HepG2 (cell line): ENCODE data around the gene CD200. TPM values are rescaled to one million over a fixed set of nuclear protein-coding genes. Genes with fewer than 3 reads are reported as not detected.

Source experiments
- ATAC-seq: fragments of 200-7000 bp; cut with Tn5 transposase; 3 replicates; pipeline ENCODE4 v1.9.1; 2020; ENCODE audit warnings: mild to moderate bottlenecking, moderate library complexity
- BruUV-seq: library from RNA; stranded (reverse); fragments of 400-500 nt; replicated peaks from 2 replicates; lab custom pipeline; 2021; lab: Mats Ljungman, UMichigan
- CTCF ChIA-PET: fragments of 300-600 bp; formaldehyde crosslinking; extraction: SDS; loops from one replicate; lab custom pipeline; 2021; ENCODE audit warnings: low total read pairs, inconsistent platforms, low intra/inter-chr PET ratio; lab: Yijun Ruan, JAX
- POLR2A ChIA-PET: fragments of 350-600 bp; sonication (Branson Sonifier 250); formaldehyde crosslinking; loops from one replicate; lab custom pipeline; 2020; ENCODE audit warnings: antibody characterized with exemption, inconsistent platforms; lab: Yijun Ruan, JAX
- DNase-seq: peaks from one replicate; pipeline ENCODE4 v3.0.0-alpha.2; 2015; ENCODE audit warnings: low spot score
- FAIRE-seq: peaks from 3 replicates; lab custom pipeline; 2011; peaks lifted over from hg19 to GRCh38; lab: Jason Lieb, UNC
- H2AFZ ChIP-seq: one replicate; pipeline ENCODE4 v1.6.1; 2011; ENCODE audit warnings: low read length, inconsistent platforms
- H3K27ac ChIP-seq: fragments of 300-600 bp; 3 replicates; pipeline ENCODE4 v1.8.0; 2011; ENCODE audit warnings: mixed run types, mild to moderate bottlenecking, mixed read lengths, low read length, inconsistent platforms; ENCODE audit not compliant: insufficient read depth; ENCODE audit errors: extremely low read length
- H3K27me3 ChIP-seq, 2 experiments: fragments of 200-600 bp in 1 of 2; 2 replicates in 1 of 2; 3 replicates in 1 of 2; pipeline versions ENCODE4 v1.6.0 to v1.8.0; 2011; ENCODE audit warnings: low read length in 2 of 2, mild to moderate bottlenecking in 2 of 2, moderate library complexity in 2 of 2, inconsistent platforms in 1 of 2; ENCODE audit not compliant: insufficient read depth in 2 of 2, control insufficient read depth in 1 of 2
- H3K36me3 ChIP-seq, 2 experiments: fragments of 200-600 bp in 1 of 2; replicated peaks in 1 of 2; 2 replicates in 1 of 2; 3 replicates in 1 of 2; pipeline versions ENCODE4 v1.5.1 to v1.8.0; 2011; ENCODE audit warnings: low read length in 2 of 2, inconsistent platforms in 1 of 2; ENCODE audit not compliant: insufficient read depth in 2 of 2, control insufficient read depth in 1 of 2
- H3K4me1 ChIP-seq: 2 replicates; pipeline ENCODE4 v1.5.1; 2012; ENCODE audit warnings: low read length, inconsistent platforms; ENCODE audit not compliant: insufficient read depth
- H3K4me2 ChIP-seq: 2 replicates; pipeline ENCODE4 v1.6.0; 2011; ENCODE audit warnings: low read depth, low read length, inconsistent platforms
- H3K4me3 ChIP-seq, 3 experiments: fragments of 200-600 bp in 1 of 3; sonication (generic), shearing (Covaris generic) in 1 of 3; replicated peaks in 1 of 3; 2 replicates each; pipeline ENCODE4 v1.5.1; 2011 to 2016; ENCODE audit warnings: low read length in 3 of 3, inconsistent platforms in 2 of 3, low read depth in 2 of 3, mild to moderate bottlenecking in 2 of 3, control low read depth in 1 of 3, mixed read lengths in 1 of 3; ENCODE audit not compliant: insufficient read depth in 1 of 3
- H3K79me2 ChIP-seq: one replicate; pipeline ENCODE4 v1.6.1; 2011; ENCODE audit warnings: low read length, inconsistent platforms; ENCODE audit not compliant: insufficient read depth
- H3K9ac ChIP-seq: 2 replicates; pipeline ENCODE4 v1.6.0; 2011; ENCODE audit warnings: mild to moderate bottlenecking, low read depth, low read length, inconsistent platforms; ENCODE audit not compliant: insufficient read depth
- H3K9me3 ChIP-seq: 2 replicates; pipeline ENCODE4 v1.5.1; 2012; ENCODE audit warnings: mild to moderate bottlenecking, low read length
- H4K20me1 ChIP-seq: 2 replicates; pipeline ENCODE4 v1.6.0; 2011; ENCODE audit warnings: inconsistent platforms, mild to moderate bottlenecking, low read length, moderate library complexity; ENCODE audit not compliant: insufficient read depth
- FOXK2 ChIP-seq: fragments of 450-650 bp; IDR thresholded peaks from 2 replicates; pipeline ENCODE4 v1.6.1; 2016
- HNRNPLL ChIP-seq: fragments of 200-400 bp; formaldehyde crosslinking; IDR thresholded peaks from 2 replicates; pipeline ENCODE4 v1.6.1; 2017; ENCODE audit warnings: mild to moderate bottlenecking, low read depth, low read length; ENCODE audit not compliant: poor library complexity, severe bottlenecking
- RARA ChIP-seq: IDR thresholded peaks from 2 replicates; pipeline ENCODE4 v1.6.1; 2016; ENCODE audit warnings: missing genetic modification reagents, missing compliant biosample characterization
- TRIM24 ChIP-seq: sonication (generic); formaldehyde crosslinking; IDR thresholded peaks from 2 replicates; pipeline ENCODE4 v1.8.0; 2022; ENCODE audit warnings: mild to moderate bottlenecking, missing genetic modification reagents
- ZNF883 ChIP-seq: sonication (generic); formaldehyde crosslinking; IDR thresholded peaks from 2 replicates; pipeline ENCODE4 v1.5.1; 2020; ENCODE audit warnings: mild to moderate bottlenecking, missing genetic modification reagents; ENCODE audit errors: not compliant biosample characterization
- WGBS: methylation state at CpG from one replicate; pipeline ENCODE4 v1.1.6; 2017; ENCODE audit warnings: low lambda C conversion rate; 5-methylcytosine and 5-hydroxymethylcytosine counted together
- in situ Hi-C: cut with HindIII; loops from 2 replicates; pipeline ENCODE4 v1.10.0; 2017; ENCODE audit warnings: low pct_unique_long_range_greater_than_20kb; ENCODE audit not compliant: extremely low pct_ligation_motif_present
- intact Hi-C: fragments of 100-400 bp; cut with micrococcal nuclease; formaldehyde crosslinking; loops from one replicate; pipeline ENCODE4 v1.10.0; 2022; ENCODE audit not compliant: unreplicated experiment
- polyA plus RNA-seq, 8 experiments: library from polyadenylated mRNA; depleted of rRNA in 3 of 8; stranded (reverse) in 7 of 8; unstranded in 1 of 8; fragments of >200 nt; fragmentation: Illumina TruSeq in 4 of 8; extraction: Trizol in 4 of 8; gene quantifications; 2 replicates each; pipeline versions ENCODE4 v1.2.1 to v1.2.3, GENCODE V29; 2011 to 2016; ENCODE audit warnings: low read depth in 4 of 8, missing spikeins in 1 of 8, mixed read lengths in 1 of 8; ENCODE audit not compliant: insufficient read depth in 1 of 8
- total RNA-seq, 5 experiments: library from RNA; depleted of rRNA; stranded (reverse); fragments of >200 nt; fragmentation: Illumina TruSeq; extraction: Trizol; gene quantifications; 2 replicates each; pipeline ENCODE4 v1.2.3, GENCODE V29; 2016; ENCODE audit warnings: low read depth in 1 of 5
- TF ChIP-seq, protein P1 (sequence below), 2 experiments: sonication (generic) in 1 of 2; formaldehyde crosslinking in 1 of 2; IDR thresholded peaks; 2 replicates each; pipeline versions ENCODE4 v1.5.1 to v1.6.1; 2011 to 2020; ENCODE audit warnings: borderline replicate concordance in 1 of 2, low read depth in 1 of 2, low read length in 1 of 2, mild to moderate bottlenecking in 1 of 2, missing genetic modification reagents in 1 of 2, moderate library complexity in 1 of 2

CD200 gene
- total and polyA plus RNA-seq, 2 of the 13 experiments (the other 11 are each of a cell fraction or from before 2014, with no cell fraction given) = not detected

DNA sequence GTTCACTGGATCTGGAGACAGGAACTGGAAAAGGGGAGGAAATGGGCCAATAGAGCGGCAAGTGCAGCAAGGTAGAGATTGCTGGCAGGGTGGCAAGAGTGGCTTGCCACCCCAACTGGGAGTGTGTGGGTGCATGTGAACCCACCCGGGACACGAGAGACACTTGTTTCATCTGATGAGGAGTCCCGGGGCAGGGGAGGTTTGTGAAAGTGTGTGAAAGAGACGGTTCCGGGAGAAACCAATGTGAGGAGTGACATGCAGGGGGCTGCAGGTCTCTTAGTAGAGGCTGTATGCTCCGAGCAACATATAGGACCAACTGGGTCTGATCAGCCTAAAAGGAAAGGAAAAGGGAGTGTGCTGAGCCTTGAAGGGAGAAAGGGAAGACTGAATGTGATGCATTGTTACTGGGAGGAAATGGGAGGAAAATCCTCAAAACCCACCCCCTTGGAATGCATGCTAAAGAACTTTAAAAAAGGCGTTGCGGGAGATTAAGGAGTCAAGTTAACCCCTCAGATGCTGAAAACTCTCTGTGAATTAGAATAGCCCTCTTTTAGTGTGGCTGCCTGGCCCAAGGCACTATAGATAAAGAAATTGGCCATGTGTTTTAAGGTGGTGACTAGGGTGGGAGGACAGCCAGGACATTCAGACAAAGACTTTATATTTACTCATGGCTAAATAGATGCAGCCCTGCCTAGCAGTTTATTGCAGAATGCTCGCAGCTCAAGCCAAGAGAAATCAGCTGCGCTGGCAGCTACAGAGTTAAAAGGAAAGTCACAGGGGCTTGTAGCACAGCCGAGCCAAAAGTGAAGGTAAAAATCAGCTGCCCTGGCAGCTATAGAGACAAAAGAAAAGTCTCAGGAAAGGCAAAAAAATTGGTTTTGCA is 29.8 kb upstream of the CD200 start (continued):
- TF ChIP-seq TRIM24 (CRISPR knock-in tag) = no peak
- no peak for TF ChIP-seq HNRNPLL
- no peak for TF ChIP-seq RARA (CRISPR knock-in tag)

DNA sequence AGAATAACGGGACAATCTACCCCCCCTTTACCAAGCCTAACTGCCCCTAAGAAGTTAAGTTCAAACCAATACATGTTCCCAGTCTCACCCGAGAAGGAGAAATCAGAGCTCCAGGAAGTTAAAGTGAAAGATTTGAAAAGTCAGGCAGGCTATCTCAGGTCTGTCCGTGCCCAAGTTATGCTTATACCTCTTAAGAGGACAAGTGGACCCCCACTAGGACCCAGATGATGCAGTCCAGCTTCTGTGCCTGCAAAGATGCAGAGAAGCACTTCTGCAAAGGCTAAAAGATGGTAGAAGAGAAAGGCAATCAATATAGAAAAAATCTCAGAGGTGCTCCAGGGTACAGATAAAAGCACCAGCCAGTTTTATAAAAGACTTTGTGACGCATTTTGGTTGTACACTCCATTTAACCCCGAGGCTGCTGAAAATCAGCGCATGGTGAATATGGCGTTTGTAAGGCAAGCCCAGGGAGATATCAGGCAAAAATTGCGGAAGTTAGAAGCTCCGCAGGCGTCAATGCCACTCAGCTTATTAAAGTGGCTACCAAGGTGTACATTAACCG is 29.1 kb upstream of the CD200 start:
- H3K4me1 ChIP-seq = no peaks in the 10 kb centered on the region
- no peak overlapping the region for H2AFZ ChIP-seq
- ATAC-seq (no peak), DNase-seq (no peak), FAIRE-seq (no peak)
- POLR2A ChIA-PET = no interaction called here
- H3K4me2 ChIP-seq = no peak overlapping the region
- H3K9me3 ChIP-seq = no peaks in the 10 kb centered on the region
- H4K20me1 ChIP-seq = no peaks in the 10 kb centered on the region
- no peak overlapping the region for H3K27ac ChIP-seq
- WGBS = 52% methylated on average over 11 of the region's 11 CpGs
- no peak overlapping the region for H3K4me3 ChIP-seq
- in situ Hi-C loops = no loop called here
- CTCF ChIA-PET = no interaction called here
- H3K9ac ChIP-seq = no peak overlapping the region
- H3K36me3 ChIP-seq = no peaks in the 10 kb centered on the region
- no peaks in the 10 kb centered on the region for H3K27me3 ChIP-seq
- H3K79me2 ChIP-seq = no peaks in the 10 kb centered on the region
- TF ChIP-seq, protein P1, sequence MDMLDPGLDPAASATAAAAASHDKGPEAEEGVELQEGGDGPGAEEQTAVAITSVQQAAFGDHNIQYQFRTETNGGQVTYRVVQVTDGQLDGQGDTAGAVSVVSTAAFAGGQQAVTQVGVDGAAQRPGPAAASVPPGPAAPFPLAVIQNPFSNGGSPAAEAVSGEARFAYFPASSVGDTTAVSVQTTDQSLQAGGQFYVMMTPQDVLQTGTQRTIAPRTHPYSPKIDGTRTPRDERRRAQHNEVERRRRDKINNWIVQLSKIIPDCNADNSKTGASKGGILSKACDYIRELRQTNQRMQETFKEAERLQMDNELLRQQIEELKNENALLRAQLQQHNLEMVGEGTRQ (IDR thresholded peaks at IDR 0.05; ENCODE audit: low read depth, low read length) = no peak
- TF ChIP-seq, protein P1 (CRISPR knock-in tag; IDR thresholded peaks at IDR 0.05; ENCODE audit: borderline replicate concordance) = no peak
- TF ChIP-seq ZNF883 (CRISPR knock-in tag) (no peak), FOXK2 (no peak)
- TF ChIP-seq, all 625 proteins: peak for 0
- intact Hi-C loops = no loop called here
- BruUV-seq = no TSS peak
